H1 (cell line): ENCODE measurements around the gene TNRC6A. TPM values are rescaled to one million over a fixed set of nuclear protein-coding genes. Genes with fewer than 3 reads are reported as not detected.

Source experiments
- CTCF ChIA-PET: fragments of 300-600 bp; sonication (Branson Sonifier 250); formaldehyde crosslinking; loops from one replicate; lab custom pipeline; 2021; ENCODE audit not compliant: partially characterized antibody; lab: Charles Lee
- POLR2A ChIA-PET: fragments of 300-600 bp; sonication (Branson Sonifier 250); formaldehyde crosslinking; loops from one replicate; lab custom pipeline; 2021; ENCODE audit warnings: inconsistent platforms; ENCODE audit not compliant: partially characterized antibody; lab: Charles Lee
- DNase-seq, 2 experiments: peaks; one replicate each; pipeline versions ENCODE4 v3.0.0 to v3.0.0-alpha.2; 2010 to 2022; ENCODE audit warnings: low spot score in 2 of 2, low read depth in 1 of 2, mixed read lengths in 1 of 2
- FAIRE-seq: peaks from 2 replicates; lab custom pipeline; 2011; peaks lifted over from hg19 to GRCh38; lab: Jason Lieb, UNC
- H2AFZ ChIP-seq: 2 replicates; pipeline ENCODE4 v1.8.1; 2012; ENCODE audit warnings: low read length, inconsistent platforms
- H2AK5ac ChIP-seq: 2 replicates; pipeline ENCODE4 v1.6.1; 2013; ENCODE audit warnings: low read depth, low read length
- H2BK120ac ChIP-seq: replicated peaks from 2 replicates; pipeline ENCODE3; 2013; ENCODE audit warnings: low read depth, low read length, inconsistent platforms
- H2BK12ac ChIP-seq: 2 replicates; pipeline ENCODE4 v1.6.1; 2013; ENCODE audit warnings: low read depth, low read length
- H2BK15ac ChIP-seq: 2 replicates; pipeline ENCODE4 v1.6.1; 2013; ENCODE audit warnings: low read length
- H2BK20ac ChIP-seq: 2 replicates; pipeline ENCODE4 v1.6.1; 2013; ENCODE audit warnings: low read length
- H2BK5ac ChIP-seq: 2 replicates; pipeline ENCODE4 v1.6.1; 2013; ENCODE audit warnings: low read depth, low read length
- H3K14ac ChIP-seq: 2 replicates; pipeline ENCODE4 v1.6.1; 2013; ENCODE audit warnings: inconsistent platforms; ENCODE audit not compliant: insufficient read length
- H3K18ac ChIP-seq: 2 replicates; pipeline ENCODE4 v1.6.1; 2013; ENCODE audit warnings: low read length; ENCODE audit errors: extremely low read depth
- H3K23ac ChIP-seq: 2 replicates; pipeline ENCODE4 v1.6.1; 2013; ENCODE audit warnings: inconsistent platforms; ENCODE audit not compliant: insufficient read length
- H3K23me2 ChIP-seq: 2 replicates; pipeline ENCODE4 v1.6.1; 2013; ENCODE audit warnings: low read depth, low read length
- H3K27ac ChIP-seq: 2 replicates; pipeline ENCODE4 v1.6.1; 2011; ENCODE audit warnings: low read depth, low read length, inconsistent platforms
- H3K27me3 ChIP-seq, 4 experiments: replicated peaks in 1 of 4; 1 replicate in 1 of 4; 2 replicates in 3 of 4; pipeline versions ENCODE4 v1.6.1 to v1.8.1; 2011 to 2013; ENCODE audit warnings: low read length in 3 of 4, mild to moderate bottlenecking in 3 of 4, inconsistent platforms in 2 of 4, mixed read lengths in 2 of 4, moderate library complexity in 1 of 4; ENCODE audit not compliant: control insufficient read depth in 3 of 4, insufficient read depth in 3 of 4; ENCODE audit errors: extremely low read depth in 1 of 4
- H3K36me3 ChIP-seq, 4 experiments: 2 replicates each; pipeline versions ENCODE4 v1.6.1 to v1.8.1; 2011 to 2013; ENCODE audit warnings: mild to moderate bottlenecking in 4 of 4, low read length in 3 of 4, moderate library complexity in 2 of 4, control low read depth in 1 of 4, inconsistent platforms in 1 of 4; ENCODE audit not compliant: insufficient read depth in 4 of 4, control insufficient read depth in 2 of 4
- H3K4ac ChIP-seq: replicated peaks from 2 replicates; pipeline ENCODE3; 2013; ENCODE audit warnings: low read length, low read depth, mixed read lengths, inconsistent platforms; ENCODE audit not compliant: insufficient read length
- H3K4me1 ChIP-seq, 4 experiments: replicated peaks in 1 of 4; 1 replicate in 1 of 4; 2 replicates in 3 of 4; pipeline versions ENCODE4 v1.6.1 to v1.8.1; 2011 to 2013; ENCODE audit warnings: low read length in 3 of 4, inconsistent platforms in 2 of 4, mixed read lengths in 1 of 4; ENCODE audit not compliant: insufficient read depth in 4 of 4, control insufficient read depth in 3 of 4
- H3K4me2 ChIP-seq, 2 experiments: 2 replicates each; pipeline versions ENCODE4 v1.6.1 to v1.8.1; 2011 to 2013; ENCODE audit warnings: low read depth in 2 of 2, low read length in 2 of 2, control low read depth in 1 of 2, inconsistent platforms in 1 of 2, mild to moderate bottlenecking in 1 of 2; ENCODE audit not compliant: insufficient read depth in 1 of 2
- H3K4me3 ChIP-seq, 4 experiments: fragments of 200-600, 300-600 bp in 1 of 4; sonication (generic), shearing (Covaris generic), sonication (Bioruptor Twin) in 1 of 4; 2 replicates each; pipeline versions ENCODE4 v1.5.1 to v1.8.1; 2011 to 2016; ENCODE audit warnings: low read length in 4 of 4, low read depth in 3 of 4, control low read depth in 2 of 4, inconsistent platforms in 2 of 4, mild to moderate bottlenecking in 2 of 4, mixed read lengths in 1 of 4, moderate library complexity in 1 of 4; ENCODE audit not compliant: insufficient read depth in 2 of 4; ENCODE audit errors: extremely low read depth in 1 of 4
- H3K56ac ChIP-seq: replicated peaks from 2 replicates; pipeline ENCODE3; 2013; ENCODE audit warnings: low read depth, mild to moderate bottlenecking, mixed read lengths, low read length, inconsistent platforms; ENCODE audit not compliant: insufficient read length
- H3K79me1 ChIP-seq: 2 replicates; pipeline ENCODE4 v1.6.1; 2013; ENCODE audit warnings: low read depth, low read length, control low read depth
- H3K79me2 ChIP-seq, 2 experiments: 2 replicates each; pipeline versions ENCODE4 v1.6.1 to v1.8.1; 2012 to 2013; ENCODE audit warnings: low read length in 2 of 2, mild to moderate bottlenecking in 2 of 2, inconsistent platforms in 1 of 2; ENCODE audit not compliant: insufficient read depth in 2 of 2, control insufficient read depth in 1 of 2
- H3K9ac ChIP-seq, 4 experiments: replicated peaks in 1 of 4; 1 replicate in 1 of 4; 2 replicates in 3 of 4; pipeline versions ENCODE4 v1.6.1 to v1.8.1; 2011 to 2013; ENCODE audit warnings: low read depth in 3 of 4, low read length in 3 of 4, control low read depth in 2 of 4, mild to moderate bottlenecking in 2 of 4, moderate library complexity in 2 of 4, inconsistent platforms in 1 of 4; ENCODE audit errors: extremely low read depth in 1 of 4
- H3K9me3 ChIP-seq, 2 experiments: 2 replicates each; pipeline versions ENCODE4 v1.6.1 to v1.8.1; 2012 to 2013; ENCODE audit warnings: mild to moderate bottlenecking in 2 of 2, moderate library complexity in 2 of 2, control low read depth in 1 of 2, inconsistent platforms in 1 of 2, low read depth in 1 of 2, low read length in 1 of 2, mixed read lengths in 1 of 2; ENCODE audit not compliant: insufficient read depth in 2 of 2
- H4K20me1 ChIP-seq, 2 experiments: replicated peaks in 1 of 2; 2 replicates each; pipeline versions ENCODE3 to v1.8.1; 2011 to 2013; ENCODE audit warnings: inconsistent platforms in 2 of 2, low read length in 2 of 2, mild to moderate bottlenecking in 1 of 2; ENCODE audit not compliant: insufficient read depth in 2 of 2, control insufficient read depth in 1 of 2
- H4K5ac ChIP-seq: 2 replicates; pipeline ENCODE4 v1.6.1; 2013; ENCODE audit warnings: low read length, low read depth, mixed read lengths, inconsistent platforms; ENCODE audit not compliant: insufficient read length
- H4K8ac ChIP-seq: 2 replicates; pipeline ENCODE4 v1.8.0; 2013; ENCODE audit warnings: mild to moderate bottlenecking, moderate library complexity, low read length, inconsistent platforms; ENCODE audit not compliant: insufficient read depth; ENCODE audit errors: extremely low read depth
- H4K91ac ChIP-seq: replicated peaks from 2 replicates; pipeline ENCODE3; 2013; ENCODE audit warnings: low read length, mixed read lengths, inconsistent platforms; ENCODE audit not compliant: insufficient read length
- BCL11A ChIP-seq, 2 experiments: IDR thresholded peaks; one replicate each; pipeline ENCODE4 v1.6.1; 2011; ENCODE audit warnings: low read depth in 2 of 2, low read length in 2 of 2, mild to moderate bottlenecking in 2 of 2
- BRCA1 ChIP-seq: IDR thresholded peaks from 2 replicates; pipeline ENCODE4 v1.6.1; 2012; ENCODE audit warnings: low read depth, low read length, improper control_type of control experiment
- CTCF ChIP-seq, 3 experiments: IDR thresholded peaks; 1 replicate in 2 of 3; 2 replicates in 1 of 3; pipeline versions ENCODE4 v1.5.1 to v1.6.1; 2011; ENCODE audit warnings: low read length in 3 of 3, mild to moderate bottlenecking in 3 of 3, inconsistent platforms in 2 of 3, low read depth in 1 of 3, moderate library complexity in 1 of 3; ENCODE audit not compliant: insufficient read depth in 1 of 3; ENCODE audit errors: control extremely low read depth in 1 of 3
- NRF1 ChIP-seq: IDR thresholded peaks from 2 replicates; pipeline ENCODE4 v1.6.1; 2011; ENCODE audit warnings: mild to moderate bottlenecking, low read depth, low read length, improper control_type of control experiment
- PHF8 ChIP-seq: fragments of 200-600 bp; sonication (generic); conservative IDR thresholded peaks from 2 replicates; pipeline ENCODE4 v1.7.1; 2012; ENCODE audit warnings: low read depth, mild to moderate bottlenecking, inconsistent platforms, low read length, moderate library complexity
- RBBP5 ChIP-seq: IDR thresholded peaks from 2 replicates; pipeline ENCODE4 v1.7.1; 2012; ENCODE audit warnings: low read depth, mild to moderate bottlenecking, inconsistent platforms, low read length, moderate library complexity, borderline replicate concordance
- SAP30 ChIP-seq: fragments of 300-600 bp; sonication (generic); IDR thresholded peaks from 2 replicates; pipeline ENCODE4 v1.7.1; 2012; ENCODE audit warnings: low read length, moderate library complexity, mild to moderate bottlenecking, inconsistent platforms; ENCODE audit not compliant: insufficient read depth, insufficient replicate concordance
- SIN3A ChIP-seq, 2 experiments: IDR thresholded peaks in 1 of 2; conservative IDR thresholded peaks in 1 of 2; 2 replicates each; pipeline ENCODE4 v1.6.1; 2011 to 2012; ENCODE audit warnings: low read length in 2 of 2, improper control_type of control experiment in 1 of 2, low read depth in 1 of 2, mild to moderate bottlenecking in 1 of 2
- SIX5 ChIP-seq: IDR thresholded peaks from 2 replicates; pipeline ENCODE4 v1.6.1; 2011; ENCODE audit warnings: mild to moderate bottlenecking, low read depth, low read length
- SP2 ChIP-seq: IDR thresholded peaks from 2 replicates; pipeline ENCODE4 v1.6.1; 2012; ENCODE audit warnings: mild to moderate bottlenecking, low read length, inconsistent platforms
- WGBS, 2 experiments: shearing (Covaris generic) in 1 of 2; methylation state at CpG; one replicate each; pipeline versions ENCODE4 v1.1.6 to v1.1.7; 2013 to 2015; ENCODE audit warnings: low lambda C conversion rate in 2 of 2, mixed read lengths in 2 of 2, inconsistent platforms in 1 of 2, low coverage in 1 of 2, missing lambda C conversion rate in 1 of 2; ENCODE audit not compliant: insufficient replicate concordance in 2 of 2, insufficient coverage in 1 of 2, insufficient read length in 1 of 2; ENCODE audit errors: extremely low coverage in 1 of 2, missing lambda C conversion rate in 1 of 2; 5-methylcytosine and 5-hydroxymethylcytosine counted together
- polyA plus RNA-seq, 7 experiments: library from polyadenylated mRNA; depleted of rRNA in 3 of 7; stranded (reverse) in 5 of 7; unstranded in 2 of 7; fragments of >200 nt in 5 of 7; fragments of 200-250 nt in 2 of 7; gene quantifications; 1 replicate in 5 of 7; 2 replicates in 1 of 7; 4 replicates in 1 of 7; pipeline versions ENCODE4 v1.2.1 to v1.2.3, GENCODE V29; 2011 to 2013; ENCODE audit warnings: missing spikeins in 2 of 7, mixed read lengths in 2 of 7
- total RNA-seq: library from RNA; stranded (reverse); fragmentation: NEBNext Ultra II Directional; extraction: Animal tissue kit (Norgen Biotek cat#: 25700); gene quantifications from 2 replicates; pipeline ENCODE4 v1.2.1, GENCODE V29; 2021
- TF ChIP-seq, protein P1 (sequence below): IDR thresholded peaks from 2 replicates; pipeline ENCODE4 v1.6.1; 2011; ENCODE audit warnings: low read depth, mild to moderate bottlenecking, low read length; ENCODE audit not compliant: insufficient read depth

The TNRC6A gene
- total and polyA plus RNA-seq, 2 of the 8 experiments (the other 6 are each of a cell fraction or from before 2014, with no cell fraction given) = 67.6 to 103 TPM

GRCh38 chr16:24807301-24807700 is 77.8 kb downstream of the TNRC6A start:
- Histone ChIP-seq H3K23me2 (no peaks in the 10 kb centered on the region), H4K91ac (no peak overlapping the region), H4K8ac (no peak overlapping the region), H2AFZ (no peak overlapping the region), H3K9me3 (no peaks in the 10 kb centered on the region), H3K27me3 (no peaks in the 10 kb centered on the region), H3K18ac (no peak overlapping the region), H3K36me3 (peaks cover 46 to 99% (median 88%) of the 10 kb centered on the region in 4 experiments), H3K4me1 (no peaks in the 10 kb centered on the region), H3K14ac (no peak overlapping the region), H3K23ac (no peak overlapping the region), H2AK5ac (no peak overlapping the region), H3K4me3 (no peak overlapping the region), H2BK120ac (no peak overlapping the region), H3K4ac (no peak overlapping the region), H2BK15ac (no peak overlapping the region), H3K9ac (no peak overlapping the region), H4K20me1 (peaks cover 3 to 4% of the 10 kb centered on the region in 2 experiments), H2BK20ac (no peak overlapping the region), H3K27ac (no peak overlapping the region), H3K4me2 (no peak overlapping the region), H3K56ac (no peak overlapping the region), H2BK5ac (no peak overlapping the region), H3K79me2 (no peaks in the 10 kb centered on the region), H3K79me1 (no peaks in the 10 kb centered on the region), H2BK12ac (no peak overlapping the region), H4K5ac (no peak overlapping the region)
- ChIA-PET CTCF (no interaction called here), POLR2A (interaction anchor here (0.7 to 1.5 kb wide), 2 partner anchors 11 to 202 kb away, joined by 4 read pairs; no protein-coding TSS in a partner anchor)
- FAIRE-seq (no peak), DNase-seq (no peak)
- WGBS, 2 experiments = 89% methylated on average over 1 of the region's 1 CpG; no CpG with 5 or more reads in 1 of the 2 experiments
- TF ChIP-seq RBBP5 (no peak), PHF8 (no peak), SP2 (no peak), NRF1 (no peak), SAP30 (no peak), SIX5 (no peak), CTCF (IDR thresholded peaks at IDR 0.05; ENCODE audit: control extremely low read depth in 1 of 3, insufficient read depth in 1 of 3, low read depth in 1 of 3, low read length in 3 of 3) (no peak), BRCA1 (no peak), BCL11A (IDR thresholded peaks at IDR 0.05; ENCODE audit: low read depth in 2 of 2, low read length in 2 of 2) (no peak), SIN3A (conservative IDR thresholded peaks at IDR 0.05 in 1 of 2, IDR thresholded peaks at IDR 0.05 in 1 of 2; ENCODE audit: low read depth in 1 of 2, low read length in 2 of 2) (no peak)
- TF ChIP-seq, protein P1, sequence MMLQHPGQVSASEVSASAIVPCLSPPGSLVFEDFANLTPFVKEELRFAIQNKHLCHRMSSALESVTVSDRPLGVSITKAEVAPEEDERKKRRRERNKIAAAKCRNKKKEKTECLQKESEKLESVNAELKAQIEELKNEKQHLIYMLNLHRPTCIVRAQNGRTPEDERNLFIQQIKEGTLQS = no peak
